ENCODE measurements around the gene MAPKAP1.

Gene MAPKAP1

DNA sequence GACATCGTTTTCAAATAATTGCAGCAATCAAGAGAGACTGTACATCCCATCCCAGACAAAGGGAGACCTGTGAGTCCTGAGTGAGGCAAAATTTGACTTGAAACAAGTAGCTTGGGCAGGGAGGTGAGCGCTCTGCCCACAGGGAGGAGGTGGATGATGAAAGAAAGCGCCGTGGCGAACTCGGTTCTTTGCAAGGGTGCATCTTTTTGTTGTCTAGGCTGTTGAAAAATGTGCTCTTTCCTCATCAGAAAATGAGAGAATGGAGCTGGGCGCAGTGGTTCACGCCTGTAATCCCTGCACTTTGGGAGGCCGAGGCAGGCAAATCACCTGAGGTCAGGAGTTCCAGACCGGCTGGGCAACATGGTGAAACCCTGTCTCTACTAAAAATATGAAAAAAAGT, 294.8 kb downstream of the MAPKAP1 start:
- Histone ChIP-seq H2AFZ (ENCODE audit: low read depth, low read length, severe bottlenecking) (no peak overlapping the region), H4K20me1 (ENCODE audit: low read depth, low read length) (no peaks in the 10 kb centered on the region), H3K27me3 (ENCODE audit: low read length) (no peaks in the 10 kb centered on the region), H3K4me3 (ENCODE audit: insufficient read depth, low read length, poor library complexity, severe bottlenecking) (no peak overlapping the region), H3K9me3 (ENCODE audit: insufficient read depth, low read length) (no peaks in the 10 kb centered on the region), H3K9me2 (replicated peaks; ENCODE audit: insufficient read depth, low read length) (no peaks in the 10 kb centered on the region), H3K79me2 (ENCODE audit: insufficient read depth, low read length) (no peaks in the 10 kb centered on the region), H3K27ac (ENCODE audit: low read depth, low read length) (no peak overlapping the region), H3F3A (ENCODE audit: insufficient read depth) (no peaks in the 10 kb centered on the region), H3K9ac (ENCODE audit: low read length) (no peak overlapping the region), H3K36me3 (ENCODE audit: low read length) (no peaks in the 10 kb centered on the region), H3K4me2 (ENCODE audit: low read depth, low read length, poor library complexity, severe bottlenecking) (no peak overlapping the region)
- TF ChIP-seq EZH2phosphoT487 (conservative IDR thresholded peaks at IDR 0.05; ENCODE audit: low read length), result no peak
- TF ChIP-seq CTCF (IDR thresholded peaks at IDR 0.05; ENCODE audit: insufficient read depth, low read length, poor library complexity, severe bottlenecking), result no peak

DNA sequence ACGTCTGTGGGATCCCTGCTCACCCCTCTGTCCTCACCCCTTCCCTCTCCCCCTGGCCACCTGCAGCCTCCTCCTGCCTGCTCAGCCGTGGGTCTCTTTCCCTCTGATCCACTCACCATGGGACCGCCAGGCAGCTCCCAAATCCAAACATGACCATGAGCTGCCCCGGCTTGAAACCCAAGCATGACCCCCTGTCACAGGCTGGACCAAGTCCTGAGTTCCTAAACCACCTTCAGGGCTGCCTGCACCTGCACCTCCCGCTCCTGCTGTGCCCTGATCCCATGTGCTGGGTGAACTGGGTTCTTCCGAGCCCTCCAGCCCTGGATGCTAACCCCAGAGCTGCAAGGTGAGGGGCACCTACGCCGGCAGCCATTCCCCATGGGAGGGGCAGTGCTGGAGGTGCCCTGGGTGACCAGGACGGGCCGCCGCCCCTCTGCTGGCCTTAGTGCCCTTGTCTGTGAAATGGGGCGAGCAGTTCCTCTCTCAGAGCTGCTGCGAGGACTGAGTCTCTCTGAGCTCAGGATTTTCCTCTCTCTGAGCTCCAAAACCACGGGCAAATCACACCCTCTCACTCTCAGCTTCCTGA, 295.7 kb downstream of the MAPKAP1 start:
- no peaks in the 10 kb centered on the region for H3K9me2 ChIP-seq (replicated peaks; ENCODE audit: insufficient read depth, low read length)
- TF ChIP-seq CTCF (IDR thresholded peaks at IDR 0.05; ENCODE audit: insufficient read depth, low read length, poor library complexity, severe bottlenecking), result no peak
- H3K79me2 ChIP-seq (ENCODE audit: insufficient read depth, low read length), result no peaks in the 10 kb centered on the region
- no peak overlapping the region for H3K9ac ChIP-seq (ENCODE audit: low read length)
- no peak overlapping the region for H3K27ac ChIP-seq (ENCODE audit: low read depth, low read length)
- no peak overlapping the region for H3K4me2 ChIP-seq (ENCODE audit: low read depth, low read length, poor library complexity, severe bottlenecking)
- no peak overlapping the region for H2AFZ ChIP-seq (ENCODE audit: low read depth, low read length, severe bottlenecking)
- H3K36me3 ChIP-seq (ENCODE audit: low read length), result no peaks in the 10 kb centered on the region
- no peaks in the 10 kb centered on the region for H3K9me3 ChIP-seq (ENCODE audit: insufficient read depth, low read length)
- H4K20me1 ChIP-seq (ENCODE audit: low read depth, low read length), result no peaks in the 10 kb centered on the region
- H3K4me3 ChIP-seq (ENCODE audit: insufficient read depth, low read length, poor library complexity, severe bottlenecking), result no peak overlapping the region
- H3F3A ChIP-seq (ENCODE audit: insufficient read depth), result no peaks in the 10 kb centered on the region
- no peaks in the 10 kb centered on the region for H3K27me3 ChIP-seq (ENCODE audit: low read length)

DNA sequence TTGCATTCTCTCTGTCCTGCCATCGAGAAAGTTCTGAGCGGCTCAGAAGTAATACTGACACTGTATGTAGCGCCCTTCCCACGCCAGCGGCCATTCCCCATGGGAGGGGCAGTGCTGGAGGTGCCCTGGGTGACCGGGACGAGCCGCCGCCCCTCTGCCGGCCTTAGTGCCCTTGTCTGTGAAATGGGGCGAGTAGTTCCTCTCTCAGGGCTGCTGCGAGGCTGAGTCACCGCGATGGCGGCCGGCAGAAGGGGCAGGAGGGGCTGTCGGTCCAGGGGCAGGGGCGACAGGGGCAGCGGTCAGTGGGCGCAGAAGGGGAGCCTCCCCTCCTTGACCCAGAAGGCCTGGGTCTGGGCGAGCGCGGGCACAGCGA, 296.5 kb downstream of the MAPKAP1 start:
- Histone ChIP-seq H3K9me3 (ENCODE audit: insufficient read depth, low read length) (no peaks in the 10 kb centered on the region), H3K9ac (ENCODE audit: low read length) (no peak overlapping the region), H3K4me3 (ENCODE audit: insufficient read depth, low read length, poor library complexity, severe bottlenecking) (no peak overlapping the region), H4K20me1 (ENCODE audit: low read depth, low read length) (no peaks in the 10 kb centered on the region), H3K27ac (ENCODE audit: low read depth, low read length) (no peak overlapping the region), H3K27me3 (ENCODE audit: low read length) (no peaks in the 10 kb centered on the region), H3F3A (ENCODE audit: insufficient read depth) (no peaks in the 10 kb centered on the region), H3K9me2 (replicated peaks; ENCODE audit: insufficient read depth, low read length) (no peaks in the 10 kb centered on the region), H3K79me2 (ENCODE audit: insufficient read depth, low read length) (no peaks in the 10 kb centered on the region), H2AFZ (ENCODE audit: low read depth, low read length, severe bottlenecking) (no peak overlapping the region), H3K36me3 (ENCODE audit: low read length) (no peaks in the 10 kb centered on the region), H3K4me2 (ENCODE audit: low read depth, low read length, poor library complexity, severe bottlenecking) (no peak overlapping the region)
- TF ChIP-seq CTCF (IDR thresholded peaks at IDR 0.05; ENCODE audit: insufficient read depth, low read length, poor library complexity, severe bottlenecking) (no peak), EZH2phosphoT487 (conservative IDR thresholded peaks at IDR 0.05; ENCODE audit: low read length) (no peak)
